Effector memory CD8-positive, alpha-beta T cell (primary cell): ENCODE measurements around the gene SNRNP27.
"Not testable (repeated sequence)": the region's sequence is repeated elsewhere in the genome, so short reads cannot be mapped to it uniquely, and the experiment has no call there.

ENCODE experiments used
- ATAC-seq: fragments of 150-1000 bp; cut with Tn5 transposase; replicated peaks from 2 replicates; pipeline ENCODE4 v1.10.0; 2021; ENCODE audit warnings: mild to moderate bottlenecking, moderate library complexity
- DNase-seq, 3 experiments: peaks; one replicate each; pipeline ENCODE4 v3.0.0; 2021
- H3K27ac Mint-ChIP-seq, 2 donors: one replicate each; pipeline ENCODE4 v1.8.0; 2022; ENCODE audit warnings: mild to moderate bottlenecking in 2 of 2, mixed read lengths in 2 of 2, moderate library complexity in 2 of 2
- H3K27me3 Mint-ChIP-seq, 2 donors: one replicate each; pipeline ENCODE4 v1.8.0; 2022; ENCODE audit warnings: mixed read lengths in 2 of 2
- H3K36me3 Mint-ChIP-seq: one replicate; pipeline ENCODE4 v1.8.0; 2022; ENCODE audit warnings: mild to moderate bottlenecking, moderate library complexity, mixed read lengths; ENCODE audit not compliant: insufficient read depth
- H3K4me1 Mint-ChIP-seq, 2 donors: one replicate each; pipeline ENCODE4 v1.8.0; 2022; ENCODE audit warnings: low read depth in 2 of 2, mixed read lengths in 2 of 2
- H3K4me3 Mint-ChIP-seq, 2 donors: one replicate each; pipeline ENCODE4 v1.8.0; 2022; ENCODE audit warnings: mild to moderate bottlenecking in 2 of 2, mixed read lengths in 2 of 2, moderate library complexity in 2 of 2
- H3K9me3 Mint-ChIP-seq, 2 donors: one replicate each; pipeline ENCODE4 v1.8.0; 2022; ENCODE audit warnings: mixed read lengths in 2 of 2

The SNRNP27 gene

DNA sequence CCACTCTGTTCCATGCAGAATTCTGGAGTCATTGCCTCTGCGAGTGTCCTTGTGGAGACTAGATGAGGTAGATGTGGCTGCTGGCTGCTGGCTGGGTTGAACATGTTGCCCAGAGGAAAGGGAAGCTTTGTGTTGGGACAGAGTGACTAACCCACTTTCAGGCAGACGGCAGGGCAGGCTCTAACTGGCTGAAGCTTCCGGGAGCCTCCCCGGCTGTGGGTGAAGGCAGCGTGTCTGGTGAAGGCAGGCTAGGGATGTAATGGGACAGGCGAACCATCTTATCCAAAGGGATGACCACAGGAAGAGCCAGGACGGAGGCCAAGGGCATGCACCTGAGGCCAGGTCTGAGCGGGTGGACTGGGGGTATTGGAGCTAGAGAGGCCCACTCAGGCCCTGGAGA, 51.7 kb downstream of the SNRNP27 start:
- Mint-ChIP-seq H3K4me1 (peaks cover 26 to 27% of the 10 kb centered on the region in 2 donors), H3K9me3 (no peaks in the 10 kb centered on the region), H3K4me3 (peak overlapping the region; percentile 29 to 68), H3K27me3 (no peaks in the 10 kb centered on the region), H3K36me3 (peaks cover 41% of the 10 kb centered on the region), H3K27ac (peak overlapping the region; percentile 87 to 95)
- ATAC-seq = no peak
- no peak for DNase-seq

DNA sequence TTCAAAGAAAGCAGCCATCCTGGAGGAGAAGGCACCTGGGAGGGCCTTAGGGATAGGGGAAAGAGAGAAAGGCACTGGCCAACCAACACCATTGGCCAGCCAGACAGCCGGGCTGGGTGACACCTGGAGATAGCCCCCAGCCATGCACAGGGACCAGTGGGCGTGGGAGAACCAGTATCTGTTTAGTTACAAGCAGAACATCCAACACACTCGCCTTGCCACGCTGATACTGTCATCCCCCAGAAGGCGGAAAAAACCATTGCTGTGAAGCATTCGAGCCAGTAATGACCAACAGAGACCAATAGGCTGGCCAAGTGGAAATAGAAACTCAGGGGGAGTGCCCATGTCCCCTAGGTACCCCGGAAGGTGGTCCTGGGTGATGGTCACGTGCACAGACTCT, 52.2 kb downstream of the SNRNP27 start:
- Mint-ChIP-seq H3K4me3 (peak overlapping the region; percentile 68 to 71), H3K9me3 (no peaks in the 10 kb centered on the region), H3K27ac (peak overlapping the region; percentile 87 to 95), H3K36me3 (peaks cover 36% of the 10 kb centered on the region), H3K4me1 (peaks cover 26 to 27% of the 10 kb centered on the region in 2 donors), H3K27me3 (no peaks in the 10 kb centered on the region)
- DNase-seq = no peak
- no peak for ATAC-seq

DNA sequence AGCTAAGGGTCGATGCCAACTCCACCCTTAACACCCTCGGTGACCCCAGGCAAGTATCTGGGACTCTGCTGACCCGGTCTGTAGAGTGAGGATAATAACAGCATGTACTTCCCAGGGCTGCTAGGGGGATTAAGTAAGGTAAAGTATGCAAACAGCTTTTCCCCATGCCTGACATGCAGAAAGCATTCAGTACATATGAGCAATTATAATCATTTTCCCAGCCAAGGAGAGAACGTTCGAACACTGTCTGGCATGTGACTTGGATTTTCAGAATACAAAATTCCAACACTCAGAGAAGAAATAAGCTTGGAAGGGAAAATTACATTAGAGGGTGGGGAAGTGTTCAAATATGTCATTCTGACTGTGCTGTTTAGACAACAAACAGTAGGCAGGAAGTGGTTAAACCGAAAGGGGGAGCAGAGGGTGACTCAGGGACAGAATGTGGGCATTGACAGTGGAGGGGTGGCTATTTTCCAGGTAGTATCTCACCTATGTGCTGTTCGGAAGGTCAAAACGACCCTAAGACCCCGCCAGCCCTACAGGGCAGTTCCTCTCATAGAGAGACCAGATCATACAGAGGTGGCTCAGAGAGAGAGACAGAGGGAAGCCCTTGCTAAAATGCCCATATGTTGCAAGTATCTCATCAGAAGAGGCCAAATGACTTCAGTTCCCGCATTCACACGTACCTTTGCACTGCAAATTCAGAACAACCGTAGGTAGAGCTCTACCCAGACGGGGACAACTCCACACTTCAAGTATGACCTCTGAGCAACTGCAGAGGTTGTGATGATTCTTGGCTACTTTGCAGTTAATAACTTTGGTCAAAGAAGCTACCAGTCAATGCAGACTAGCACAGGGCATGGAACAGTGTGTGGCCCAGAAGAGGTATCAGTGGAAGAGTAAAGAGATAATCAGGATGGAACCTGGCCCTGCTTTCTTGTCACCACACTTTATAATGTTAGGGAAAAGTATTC, 52.9 kb downstream of the SNRNP27 start:
- H3K27me3 Mint-ChIP-seq = no peaks in the 10 kb centered on the region
- peak; percentile 38 to 60 (median 39) for DNase-seq
- peak; percentile 90 for ATAC-seq

DNA sequence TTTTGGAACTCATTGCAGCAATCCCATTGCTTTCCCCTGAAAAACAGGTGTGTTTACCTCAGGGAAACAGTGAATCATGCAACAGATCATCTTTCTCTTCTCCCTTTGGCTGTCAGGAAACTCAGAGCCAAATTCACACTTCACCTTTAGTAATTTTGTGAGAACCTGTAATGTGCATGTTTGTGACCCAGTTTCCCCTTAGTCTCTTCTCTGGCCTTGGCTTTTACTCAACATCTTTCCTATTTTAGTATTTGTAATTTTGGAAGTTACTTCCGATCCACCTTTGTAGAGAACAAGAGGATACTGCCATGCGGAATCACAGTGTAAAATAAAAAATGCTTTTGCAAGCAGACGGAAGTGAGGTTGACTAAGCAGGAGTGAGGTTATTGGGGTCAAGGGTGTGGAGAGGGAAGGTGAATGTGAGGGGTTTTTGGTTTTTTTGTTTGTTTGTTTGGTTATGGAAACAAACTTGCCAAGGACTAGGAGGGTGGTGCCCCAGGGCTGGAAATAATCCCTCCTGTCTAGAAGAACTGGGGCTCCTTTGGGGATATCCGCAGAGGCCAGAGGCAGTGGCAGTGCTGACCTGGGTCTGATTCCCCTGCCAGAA, 53.7 kb downstream of the SNRNP27 start:
- Mint-ChIP-seq H3K4me3 (peak overlapping the region; percentile 64 to 71), H3K27ac (peak overlapping the region; percentile 87 to 95), H3K27me3 (no peaks in the 10 kb centered on the region), H3K4me1 (peaks cover 26 to 27% of the 10 kb centered on the region in 2 donors), H3K9me3 (no peaks in the 10 kb centered on the region), H3K36me3 (peaks cover 24% of the 10 kb centered on the region)
- ATAC-seq = peak; percentile 49
- DNase-seq = no peak

More for the DNA sequence above, 52.9 kb downstream of the SNRNP27 start:
- Mint-ChIP-seq H3K27ac (peak overlapping the region; percentile 87 to 95), H3K36me3 (peaks cover 30% of the 10 kb centered on the region), H3K4me3 (peak overlapping the region; percentile 64 to 71), H3K4me1 (peaks cover 26 to 27% of the 10 kb centered on the region in 2 donors), H3K9me3 (no peaks in the 10 kb centered on the region)

DNA sequence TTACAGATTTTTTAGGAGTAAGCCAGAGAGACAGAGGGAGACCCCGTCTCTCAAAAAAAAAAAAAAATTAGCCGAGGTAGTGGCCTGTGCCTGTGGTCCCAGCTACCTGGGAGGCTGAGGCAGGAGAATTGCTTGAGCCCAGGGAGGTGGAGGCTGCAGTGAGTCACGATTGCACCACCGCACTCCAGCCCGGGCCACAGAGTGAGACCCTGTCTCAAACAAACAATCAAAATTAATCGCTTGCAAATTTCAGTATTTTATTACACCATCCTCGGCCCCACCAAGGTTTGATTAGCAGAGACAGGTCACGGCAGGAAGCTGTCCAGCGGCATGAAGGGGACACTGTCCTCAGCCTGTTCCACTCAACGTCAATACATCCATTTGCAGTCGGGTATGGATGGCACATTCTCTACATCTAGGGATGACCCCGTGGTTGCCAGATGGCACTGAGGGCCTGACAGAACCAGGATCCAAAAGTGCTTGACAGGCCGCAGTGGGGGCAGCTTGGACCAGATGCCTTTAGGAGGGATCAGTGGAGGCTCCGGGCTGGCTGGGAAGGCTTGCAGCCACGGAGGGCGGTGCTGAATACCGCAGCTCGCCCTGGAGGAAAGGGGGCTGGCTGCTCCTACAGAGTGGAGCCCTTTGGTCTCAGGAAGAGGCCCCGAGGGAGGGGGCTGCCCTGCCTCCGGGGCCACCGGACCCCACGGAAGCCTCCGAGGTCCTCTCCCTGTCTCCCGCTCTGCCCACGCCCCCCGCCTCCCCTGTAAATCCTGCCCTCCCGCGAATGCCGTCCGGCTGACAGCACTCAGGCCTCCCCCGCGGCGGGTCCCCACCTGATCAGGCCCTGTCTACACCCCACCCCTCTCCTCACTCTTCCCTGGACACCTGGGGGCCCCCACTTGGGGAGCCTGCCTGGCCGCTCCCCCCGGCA, 54.5 kb downstream of the SNRNP27 start:
- no peaks in the 10 kb centered on the region for H3K27me3 Mint-ChIP-seq
- H3K4me1 Mint-ChIP-seq = peaks cover 25 to 26% of the 10 kb centered on the region in 2 donors
- H3K27ac Mint-ChIP-seq = peak overlapping the region; percentile 87 to 95
- no peak for ATAC-seq
- no peaks in the 10 kb centered on the region for H3K9me3 Mint-ChIP-seq
- H3K4me3 Mint-ChIP-seq = peak overlapping the region in 1 of 2 donors; percentile 64
- peaks cover 16% of the 10 kb centered on the region for H3K36me3 Mint-ChIP-seq
- DNase-seq = no peak

DNA sequence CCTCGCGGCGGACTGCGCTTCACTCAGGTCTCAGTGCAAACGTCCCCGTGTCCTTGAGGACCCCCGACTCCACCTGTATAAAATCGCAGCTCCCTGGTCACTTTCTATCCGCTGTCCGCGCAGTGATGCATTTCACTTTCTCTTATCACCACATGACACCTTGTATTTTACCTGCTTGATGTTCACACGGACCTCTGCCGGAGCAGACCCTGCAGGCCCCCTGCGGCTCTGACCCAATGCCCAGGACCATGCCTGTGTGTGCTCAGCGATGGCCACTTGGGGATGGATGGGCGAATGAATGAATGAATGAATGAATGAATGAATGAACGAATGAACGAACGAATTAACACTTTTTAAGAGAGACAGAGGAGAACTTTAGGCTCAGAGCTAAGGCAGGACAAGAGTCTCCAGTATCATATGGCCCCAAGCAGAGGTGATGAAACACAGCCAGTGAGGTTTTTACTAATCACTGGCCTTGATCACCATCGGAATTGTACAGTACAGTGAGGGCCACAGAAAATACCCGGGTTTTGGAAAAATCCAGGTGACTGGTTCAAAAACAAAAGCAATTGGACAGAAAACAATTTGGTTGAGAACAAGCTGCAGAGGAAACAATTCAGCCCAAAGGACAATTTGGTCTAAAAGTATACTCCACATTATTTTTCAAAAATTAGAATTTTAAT, 55.3 kb downstream of the SNRNP27 start:
- Mint-ChIP-seq H3K9me3 (no peaks in the 10 kb centered on the region), H3K4me3 (no peak overlapping the region), H3K4me1 (peaks cover 25 to 26% of the 10 kb centered on the region in 2 donors), H3K27ac (peak overlapping the region; percentile 2 to 3), H3K36me3 (peaks cover 12% of the 10 kb centered on the region), H3K27me3 (peaks cover 0 to 1% of the 10 kb centered on the region in 2 donors)
- DNase-seq = no peak
- ATAC-seq = no peak

DNA sequence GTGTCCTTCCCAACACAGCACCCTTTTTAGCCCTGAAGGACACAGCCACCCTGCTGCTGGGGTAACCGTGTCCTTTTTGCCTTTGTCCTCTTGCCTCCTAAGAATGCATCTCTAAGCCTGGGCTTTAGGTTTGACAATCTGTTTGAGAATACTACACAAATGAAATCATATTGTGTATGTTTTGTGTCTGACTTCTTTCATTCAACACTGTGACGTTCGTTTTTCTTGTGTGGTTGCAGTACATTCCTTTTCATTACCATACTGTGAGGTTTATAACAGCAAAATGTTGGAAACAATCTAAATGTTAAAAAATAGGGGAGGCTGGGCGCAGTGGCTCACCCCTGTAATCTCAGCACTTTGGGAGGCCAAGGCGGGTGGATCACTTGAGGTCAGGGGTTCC, 56.5 kb downstream of the SNRNP27 start:
- H3K4me3 Mint-ChIP-seq = no peak overlapping the region
- peaks cover 6% of the 10 kb centered on the region for H3K36me3 Mint-ChIP-seq
- H3K27me3 Mint-ChIP-seq = peaks cover 6 to 13% of the 10 kb centered on the region in 2 donors
- DNase-seq = no peak
- no peak for ATAC-seq
- H3K9me3 Mint-ChIP-seq = no peaks in the 10 kb centered on the region
- H3K4me1 Mint-ChIP-seq = peaks cover 25 to 26% of the 10 kb centered on the region in 2 donors
- no peak overlapping the region for H3K27ac Mint-ChIP-seq

DNA sequence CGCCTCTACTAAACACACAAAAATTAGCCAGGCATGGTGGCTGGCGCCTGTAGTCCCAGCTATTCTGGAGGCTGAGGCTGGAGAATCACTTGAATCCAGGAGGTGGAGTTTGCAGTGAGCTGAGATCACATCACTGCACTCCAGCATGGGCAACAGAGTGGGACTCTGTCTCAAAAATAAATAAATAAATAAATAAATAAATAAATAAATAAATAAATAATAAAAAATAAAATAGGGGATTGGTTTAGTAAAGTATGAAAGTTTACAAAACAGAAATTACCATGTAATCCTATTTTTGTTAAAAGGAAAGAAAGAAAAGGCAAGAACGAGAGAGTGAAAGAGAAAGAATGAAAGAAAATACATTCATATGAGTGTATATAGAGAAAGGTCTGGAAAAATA, 56.9 kb downstream of the SNRNP27 start:
- H3K9me3 Mint-ChIP-seq, ATAC-seq, H3K4me3 Mint-ChIP-seq, DNase-seq, H3K27ac Mint-ChIP-seq, H3K36me3 Mint-ChIP-seq: not testable (repeated sequence)
- peaks cover 21 to 22% of the 10 kb centered on the region in 2 donors for H3K4me1 Mint-ChIP-seq
- peaks cover 6 to 13% of the 10 kb centered on the region in 2 donors for H3K27me3 Mint-ChIP-seq

DNA sequence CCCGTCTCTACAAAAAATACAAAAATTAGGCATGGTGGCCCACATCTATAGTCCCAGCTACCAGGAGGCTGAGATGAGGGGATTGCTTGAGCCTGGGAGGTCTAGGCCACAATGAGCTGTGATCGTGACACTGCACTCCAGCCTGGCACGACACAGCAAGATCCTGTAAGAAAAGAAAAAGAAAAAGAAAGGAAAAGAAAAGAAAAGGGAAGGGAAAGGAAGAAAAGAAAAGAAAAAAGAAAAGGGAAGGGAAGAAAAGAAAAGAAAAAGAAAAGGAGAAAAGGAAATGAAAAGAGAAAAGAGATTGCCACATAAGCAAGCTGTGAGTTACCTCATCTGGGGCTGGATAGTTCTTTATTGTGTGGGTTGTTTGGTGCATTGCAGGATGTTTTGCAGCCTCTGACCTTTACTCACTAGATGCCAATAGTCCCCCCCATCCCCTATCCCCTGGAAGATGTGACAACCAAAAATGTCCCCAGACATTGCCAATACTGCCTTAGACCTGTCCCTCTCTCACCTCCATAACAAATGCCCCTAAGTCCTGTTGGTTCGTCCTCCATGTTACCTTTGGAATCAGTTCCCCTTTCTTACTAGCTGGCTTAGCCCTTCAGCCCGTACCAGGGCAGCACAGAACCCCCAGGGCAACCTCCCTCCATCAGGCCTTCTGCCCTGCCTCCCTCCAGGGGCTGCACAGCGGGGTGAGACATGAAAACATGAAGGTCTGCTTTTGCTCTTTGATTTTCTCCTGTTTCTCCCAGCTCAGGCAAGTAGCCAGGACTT, 58.8 kb downstream of the SNRNP27 start:
- no peak overlapping the region for H3K4me3 Mint-ChIP-seq
- H3K4me1 Mint-ChIP-seq = peaks cover 3% of the 10 kb centered on the region in 2 donors
- no peak for DNase-seq
- no peak for ATAC-seq
- peaks cover 2% of the 10 kb centered on the region for H3K36me3 Mint-ChIP-seq
- no peaks in the 10 kb centered on the region for H3K9me3 Mint-ChIP-seq
- peaks cover 6 to 13% of the 10 kb centered on the region in 2 donors for H3K27me3 Mint-ChIP-seq
- no peak overlapping the region for H3K27ac Mint-ChIP-seq

DNA sequence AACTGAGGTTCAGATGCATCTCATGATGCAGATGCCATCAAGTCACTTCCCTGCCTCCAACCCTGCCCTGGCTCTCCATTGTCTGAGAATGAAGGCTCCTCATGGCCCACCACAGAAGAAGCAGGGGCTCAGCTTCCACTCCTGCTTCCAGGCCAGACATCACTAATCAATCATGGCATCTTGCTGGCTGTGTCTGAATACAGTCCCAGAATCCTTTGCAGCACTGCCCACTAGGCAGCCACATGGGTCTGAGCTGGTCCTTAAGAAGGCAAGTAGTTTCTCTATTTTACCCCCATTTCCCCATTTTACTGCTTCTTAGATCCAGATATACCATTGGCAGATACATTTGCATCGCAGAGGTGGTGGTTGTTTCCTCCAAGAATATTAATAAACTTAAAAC, 60.3 kb downstream of the SNRNP27 start:
- H3K36me3 Mint-ChIP-seq = no peaks in the 10 kb centered on the region
- H3K27ac Mint-ChIP-seq = peak overlapping the region; percentile 46 to 64
- ATAC-seq = no peak
- no peak for DNase-seq
- H3K27me3 Mint-ChIP-seq = peaks cover 8 to 13% of the 10 kb centered on the region in 2 donors
- H3K4me1 Mint-ChIP-seq = peaks cover 4 to 6% of the 10 kb centered on the region in 2 donors
- no peaks in the 10 kb centered on the region for H3K9me3 Mint-ChIP-seq
- no peak overlapping the region for H3K4me3 Mint-ChIP-seq
